Measurements from ENCODE around the gene MAD2L2. TPM values are rescaled to one million over a fixed set of nuclear protein-coding genes. Genes with fewer than 3 reads are reported as not detected.
A peak's percentile ranks its signal among the peaks of the same experiment; 100 is the strongest.

The MAD2L2 gene
- 18.3 TPM for total RNA-seq

- Histone ChIP-seq H3K36me3 (peaks cover 5 to 13% of the 10 kb centered on the region in 2 donors), H3K27ac (peak within 1 kb of the TSS; percentile 68 to 89), H3K9me3 (no peaks in the 10 kb centered on the region), H3K4me1 (peaks cover 0 to 5% of the 10 kb centered on the region in 2 donors), H3K4me3 (peak within 1 kb of the TSS; percentile 81 to 90), H3K27me3 (no peaks in the 10 kb centered on the region)
- TF ChIP-seq, protein P1, sequence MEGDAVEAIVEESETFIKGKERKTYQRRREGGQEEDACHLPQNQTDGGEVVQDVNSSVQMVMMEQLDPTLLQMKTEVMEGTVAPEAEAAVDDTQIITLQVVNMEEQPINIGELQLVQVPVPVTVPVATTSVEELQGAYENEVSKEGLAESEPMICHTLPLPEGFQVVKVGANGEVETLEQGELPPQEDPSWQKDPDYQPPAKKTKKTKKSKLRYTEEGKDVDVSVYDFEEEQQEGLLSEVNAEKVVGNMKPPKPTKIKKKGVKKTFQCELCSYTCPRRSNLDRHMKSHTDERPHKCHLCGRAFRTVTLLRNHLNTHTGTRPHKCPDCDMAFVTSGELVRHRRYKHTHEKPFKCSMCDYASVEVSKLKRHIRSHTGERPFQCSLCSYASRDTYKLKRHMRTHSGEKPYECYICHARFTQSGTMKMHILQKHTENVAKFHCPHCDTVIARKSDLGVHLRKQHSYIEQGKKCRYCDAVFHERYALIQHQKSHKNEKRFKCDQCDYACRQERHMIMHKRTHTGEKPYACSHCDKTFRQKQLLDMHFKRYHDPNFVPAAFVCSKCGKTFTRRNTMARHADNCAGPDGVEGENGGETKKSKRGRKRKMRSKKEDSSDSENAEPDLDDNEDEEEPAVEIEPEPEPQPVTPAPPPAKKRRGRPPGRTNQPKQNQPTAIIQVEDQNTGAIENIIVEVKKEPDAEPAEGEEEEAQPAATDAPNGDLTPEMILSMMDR (IDR thresholded peaks at IDR 0.05) = peak in 1 of 3 experiments; percentile 1
- DNase-seq (ENCODE audit: low spot score in 2 of 2) = peak; percentile 37 to 91
- intact Hi-C loops (cut with DNase I) = loop anchor here (1.0 to 5.0 kb wide), 4 partner anchors 17 to 124 kb away; partner anchors contain the start of genes FBXO2, FBXO44, FBXO6 and MTHFR
Observed at GRCh38 chr1:11681071-11681771, at the start of gene MAD2L2. Gene MAD2L2 (minus strand): TSS chr1:11681148. CDS start chr1:11680601, 547 bp downstream.

DNA sequence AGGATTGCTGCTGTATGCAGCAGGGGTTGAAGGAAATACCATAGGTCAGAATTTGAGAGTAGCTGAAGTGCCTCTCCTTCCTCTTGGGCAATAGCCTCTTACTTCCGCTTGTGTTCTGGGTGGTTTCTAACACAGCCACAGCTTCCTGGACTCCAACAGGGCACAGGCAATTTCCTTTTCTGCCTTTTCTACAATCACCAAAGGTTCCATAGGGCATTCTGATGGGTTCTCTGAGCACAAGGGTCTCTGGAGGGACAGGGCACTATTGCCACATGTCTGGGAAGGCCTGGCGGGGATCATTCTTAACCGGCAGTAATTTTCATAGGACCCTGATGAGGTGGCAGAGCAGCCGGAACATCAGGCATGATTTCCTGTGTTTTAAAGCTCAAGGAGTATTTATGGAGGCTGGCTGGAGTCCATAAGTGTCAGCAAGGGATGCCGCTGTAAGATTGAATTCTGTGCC lies 49.5 kb upstream of the MAD2L2 start:
- DNase-seq (ENCODE audit: low spot score in 2 of 2) = no peak
- Histone ChIP-seq H3K36me3 (no peaks in the 10 kb centered on the region), H3K27ac (peak overlapping the region; percentile 30 to 38), H3K27me3 (no peaks in the 10 kb centered on the region), H3K4me3 (no peak overlapping the region), H3K9me3 (no peaks in the 10 kb centered on the region), H3K4me1 (peaks cover 0 to 13% of the 10 kb centered on the region in 2 donors)
- TF ChIP-seq, protein P1 (IDR thresholded peaks at IDR 0.05) = no peak
- intact Hi-C loops (cut with DNase I) = loop anchor here (5.0 kb wide), 1 partner anchor 458 kb away; the partner anchor contains the start of gene UBIAD1

GRCh38 chr1:11729498-11730428 lies 48.8 kb upstream of the MAD2L2 start:
- H3K4me1 ChIP-seq = peaks cover 0 to 13% of the 10 kb centered on the region in 2 donors
- H3K4me3 ChIP-seq = no peak overlapping the region
- H3K9me3 ChIP-seq = no peaks in the 10 kb centered on the region
- TF ChIP-seq, protein P1 (IDR thresholded peaks at IDR 0.05) = no peak
- DNase-seq (ENCODE audit: low spot score in 2 of 2) = no peak
- intact Hi-C loops (cut with DNase I) = loop anchor here (5.0 kb wide), 1 partner anchor 457 kb away; the partner anchor contains the start of gene UBIAD1
- no peaks in the 10 kb centered on the region for H3K27me3 ChIP-seq
- H3K36me3 ChIP-seq = no peaks in the 10 kb centered on the region
- H3K27ac ChIP-seq = no peak overlapping the region

DNA sequence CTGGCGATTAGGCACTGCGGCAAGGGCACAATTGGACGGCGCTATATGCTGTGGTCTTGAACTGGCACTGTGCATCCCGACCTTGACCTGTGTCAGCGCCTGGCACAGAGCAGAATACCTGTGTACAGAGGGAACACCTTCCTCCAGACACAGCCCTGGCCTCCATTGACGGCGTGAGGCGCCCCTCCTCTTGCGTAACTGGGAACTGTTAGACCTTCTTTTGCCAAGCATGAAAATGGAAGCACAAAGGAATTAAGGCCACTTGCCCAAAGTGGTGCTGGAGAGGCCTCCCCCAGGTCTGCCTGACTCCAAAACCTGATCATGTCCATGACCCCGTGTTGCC lies 48.2 kb upstream of the MAD2L2 start:
- H3K27me3 ChIP-seq = no peaks in the 10 kb centered on the region
- H3K4me1 ChIP-seq = peaks cover 0 to 13% of the 10 kb centered on the region in 2 donors
- no peaks in the 10 kb centered on the region for H3K36me3 ChIP-seq
- H3K4me3 ChIP-seq = no peak overlapping the region
- intact Hi-C loops (cut with DNase I) = no loop called here
- TF ChIP-seq, protein P1 (IDR thresholded peaks at IDR 0.05) = no peak
- H3K9me3 ChIP-seq = no peaks in the 10 kb centered on the region
- H3K27ac ChIP-seq = no peak overlapping the region
- no peak for DNase-seq (ENCODE audit: low spot score in 2 of 2)

GRCh38 chr1:11728126-11728806 lies 47.3 kb upstream of the MAD2L2 start:
- TF ChIP-seq, protein P1 (IDR thresholded peaks at IDR 0.05) = no peak
- no peaks in the 10 kb centered on the region for H3K36me3 ChIP-seq
- H3K4me3 ChIP-seq = no peak overlapping the region
- H3K4me1 ChIP-seq = peaks cover 0 to 13% of the 10 kb centered on the region in 2 donors
- no peak overlapping the region for H3K27ac ChIP-seq
- DNase-seq (ENCODE audit: low spot score in 2 of 2) = no peak
- intact Hi-C loops (cut with DNase I) = no loop called here
- H3K27me3 ChIP-seq = no peaks in the 10 kb centered on the region
- no peaks in the 10 kb centered on the region for H3K9me3 ChIP-seq
